HUDEP-2 (cell line): ENCODE results near the gene TFAP2C.
"Not testable (repeated sequence)": the region's sequence is repeated elsewhere in the genome, so short reads cannot be mapped to it uniquely, and the experiment has no call there.

ENCODE experiments used
- DNase-seq, 76 experiments: peaks; one replicate each; lab custom pipeline; 2025; ENCODE audit not compliant: unreplicated experiment in 76 of 76; lab: John Stamatoyannopoulos, UW

The TFAP2C gene

DNA sequence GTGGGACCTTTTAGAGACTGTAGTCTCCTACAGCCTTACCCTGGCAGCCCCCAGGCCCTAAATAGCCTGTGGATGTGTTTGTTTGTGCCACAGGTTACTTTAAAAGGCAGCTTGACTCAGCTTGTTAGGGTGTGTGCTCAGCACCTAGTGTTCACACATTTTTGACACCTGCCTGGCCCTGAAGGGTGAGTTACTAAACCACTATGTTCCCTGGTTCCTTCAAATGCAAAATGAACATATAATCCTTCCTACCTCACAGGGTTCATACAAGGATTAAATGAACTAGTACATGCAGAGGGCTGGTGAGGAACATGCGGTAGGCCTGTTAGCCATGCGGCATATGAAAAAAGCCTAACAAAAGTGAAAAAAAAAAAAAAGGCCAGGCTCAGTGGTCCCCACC, 14.9 kb upstream of the TFAP2C start:
- DNase-seq = no peak

DNA sequence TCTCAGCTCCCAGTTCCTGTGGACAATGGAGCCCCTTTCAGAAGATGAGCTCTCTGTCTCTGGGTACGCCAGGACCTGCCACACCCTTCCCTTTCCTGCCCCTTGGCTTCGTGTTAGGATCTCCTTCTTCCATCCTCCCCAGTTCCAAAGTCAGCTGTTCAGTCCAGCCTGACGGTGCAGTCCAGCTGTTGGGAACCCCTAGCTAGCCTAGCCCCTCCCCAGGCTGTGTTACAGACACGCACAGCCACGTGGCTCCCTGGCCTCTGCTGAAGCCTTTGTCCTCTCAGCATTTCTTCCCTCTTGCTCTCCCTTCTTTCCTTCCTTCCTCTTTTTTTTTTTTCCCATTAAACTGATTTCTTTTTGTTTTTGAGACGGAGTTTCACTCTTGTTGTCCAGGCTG, 12.4 kb upstream of the TFAP2C start:
- no peak for DNase-seq

DNA sequence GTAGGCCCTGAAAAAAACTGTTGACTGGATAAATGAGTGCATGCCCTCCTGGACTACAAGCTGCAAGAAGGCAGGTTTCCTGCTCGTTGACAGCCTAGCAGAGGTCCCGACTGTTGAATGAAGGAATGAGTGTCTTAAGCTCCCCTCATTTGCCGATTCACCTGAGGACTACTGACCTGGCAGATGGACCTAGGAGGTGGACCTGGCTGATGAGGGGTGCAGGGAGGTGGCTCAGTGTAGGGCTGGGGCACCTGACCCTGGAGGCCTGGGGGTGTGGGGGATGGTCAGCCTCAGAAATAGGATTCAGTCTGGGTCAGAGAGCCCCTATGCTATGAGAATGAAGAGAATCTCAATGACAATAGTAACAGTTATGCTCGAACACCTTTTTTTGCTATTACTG, 11.6 kb upstream of the TFAP2C start:
- DNase-seq = no peak

DNA sequence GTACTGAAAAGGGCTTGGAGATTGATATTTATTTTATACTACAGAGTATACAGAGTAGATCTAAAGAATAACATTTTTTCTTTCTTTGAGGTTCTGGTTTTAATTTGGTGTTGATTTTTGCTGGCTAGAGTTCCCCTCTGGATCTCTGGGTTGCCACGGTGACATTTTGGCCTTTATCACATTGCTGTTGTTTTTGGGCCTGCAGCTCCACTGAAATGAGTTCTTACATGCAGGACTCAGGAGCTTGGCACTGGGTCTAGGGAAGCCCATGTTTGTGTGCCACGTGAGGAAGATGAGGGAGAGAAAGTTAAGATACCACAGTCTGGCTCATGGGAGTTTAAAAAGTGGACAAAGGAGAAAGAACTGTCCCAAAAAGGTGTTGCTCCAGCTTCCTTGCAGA, 7.4 kb upstream of the TFAP2C start:
- DNase-seq = no peak

DNA sequence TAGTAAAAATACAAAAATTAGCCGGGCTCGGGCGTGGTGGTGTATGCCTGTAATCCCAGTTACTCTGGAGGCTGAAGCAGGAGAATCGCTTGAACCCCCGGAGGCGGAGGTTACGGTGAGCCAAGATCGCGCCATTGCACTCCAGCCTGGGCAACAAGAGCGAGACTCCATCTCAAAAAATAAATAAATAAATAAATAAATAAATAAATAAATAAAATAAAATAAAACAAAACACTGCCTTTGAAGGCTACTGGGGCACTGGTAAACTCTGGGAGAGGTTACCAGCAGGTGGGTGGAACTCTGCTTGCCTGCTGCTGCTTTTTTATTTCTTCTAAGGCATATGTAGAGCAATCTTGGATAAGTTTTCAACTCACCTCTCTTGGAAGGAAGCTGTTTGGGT, 5.2 kb upstream of the TFAP2C start:
- not testable (repeated sequence) for DNase-seq

DNA sequence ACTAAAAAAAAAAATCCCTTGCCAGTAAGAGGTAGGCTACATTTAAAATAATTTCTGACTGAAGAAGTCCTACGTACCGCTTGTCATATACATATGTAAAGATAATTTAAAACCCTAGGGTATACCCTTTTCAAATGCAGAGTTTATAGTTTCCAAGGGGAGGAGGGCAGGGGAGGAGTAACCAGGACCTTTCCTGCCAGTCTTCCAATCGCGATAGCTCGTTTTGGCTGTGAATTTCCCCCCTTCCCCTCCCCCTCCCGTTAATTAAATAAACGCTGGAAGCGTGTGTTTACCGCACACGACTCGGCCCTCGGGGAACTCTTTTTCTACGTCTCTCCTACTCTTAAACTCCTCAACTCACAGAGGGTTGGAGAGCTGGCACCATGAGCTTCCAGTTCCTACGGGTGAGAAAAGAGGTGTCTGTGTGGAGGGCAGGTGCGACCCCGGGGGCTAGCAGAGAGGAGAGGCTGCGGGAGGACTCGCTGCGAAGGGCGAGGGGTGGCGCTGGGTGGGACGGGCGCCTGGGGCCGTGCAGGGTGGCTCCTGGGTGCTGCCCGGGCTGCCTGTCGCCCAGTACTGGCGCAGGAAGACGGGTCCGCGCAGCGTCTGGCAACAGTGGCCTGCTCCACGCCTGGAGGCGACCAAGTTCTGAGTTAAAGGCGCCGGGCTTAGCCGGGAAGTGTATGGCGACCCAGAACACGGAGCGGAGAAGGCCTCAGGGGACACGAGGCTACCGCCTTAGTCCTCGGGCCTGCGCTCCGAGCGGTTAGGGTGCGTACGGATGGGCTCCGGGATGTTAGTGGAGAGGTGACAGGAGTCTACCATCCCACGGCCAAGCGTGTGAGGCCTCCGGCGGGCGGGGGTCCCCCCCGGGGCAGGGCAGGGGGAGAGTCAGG, 4.1 kb upstream of the TFAP2C start:
- DNase-seq = peak in 1 of 76 experiments; percentile 25

DNA sequence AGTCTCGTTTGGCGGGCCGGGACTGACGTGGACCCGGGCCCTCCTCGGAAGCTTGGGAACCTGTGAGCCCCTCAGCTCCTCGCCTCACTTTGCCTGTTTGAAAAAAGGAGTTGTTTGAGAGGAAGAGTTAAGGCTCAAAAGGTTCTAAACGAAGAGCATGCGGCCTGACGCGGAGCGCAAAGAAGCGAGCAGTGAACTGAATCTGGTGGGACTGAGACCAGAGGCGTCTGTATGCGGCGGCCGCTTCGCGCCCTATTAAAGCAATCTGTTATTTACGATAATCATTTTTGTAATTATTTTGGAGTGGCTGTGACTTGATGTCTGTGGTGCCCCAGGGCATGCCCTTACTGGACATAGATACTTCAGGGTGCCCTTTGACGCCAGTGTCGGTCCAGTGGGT, 3.3 kb upstream of the TFAP2C start:
- DNase-seq = no peak

DNA sequence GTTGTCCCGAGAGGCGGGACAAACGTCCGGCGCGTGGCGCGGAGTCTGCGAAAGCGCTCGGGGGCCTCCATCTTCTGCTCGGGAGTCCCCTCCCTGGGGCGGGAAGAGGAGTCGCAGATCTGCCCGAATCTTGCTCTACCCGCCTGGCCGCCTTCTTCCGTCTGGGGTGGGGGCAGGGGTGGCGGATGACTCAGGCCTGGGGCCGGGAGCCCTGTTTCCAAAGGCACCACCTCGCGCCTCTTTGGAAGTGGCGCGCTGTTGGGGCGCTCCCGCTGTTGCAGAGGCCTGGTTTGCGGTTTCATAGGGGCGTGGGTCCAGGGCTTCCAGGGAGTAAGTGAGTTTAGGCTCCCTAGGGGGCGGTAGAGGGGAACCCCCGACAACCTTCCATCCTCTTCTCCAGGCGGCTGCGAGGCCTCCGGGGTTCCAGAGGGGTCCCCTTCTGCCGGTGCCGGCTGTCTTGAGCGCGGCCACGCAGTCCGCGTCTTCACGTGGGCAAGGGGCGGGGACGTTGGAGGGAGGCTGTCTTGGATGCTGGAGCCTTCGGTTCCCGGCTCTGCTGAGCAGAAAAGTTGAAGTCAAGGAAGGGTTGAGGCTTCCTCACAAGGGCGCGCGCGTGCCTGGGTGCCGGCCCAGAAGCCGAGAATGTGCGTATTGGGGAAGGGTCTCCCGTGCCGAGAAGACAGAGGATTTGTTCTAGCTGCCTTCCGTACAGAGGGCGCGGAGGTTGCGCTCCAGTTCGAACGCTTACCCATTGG, 2.6 kb upstream of the TFAP2C start:
- DNase-seq = peak in 37 of 76 experiments; percentile 7 to 61 (median 29)

DNA sequence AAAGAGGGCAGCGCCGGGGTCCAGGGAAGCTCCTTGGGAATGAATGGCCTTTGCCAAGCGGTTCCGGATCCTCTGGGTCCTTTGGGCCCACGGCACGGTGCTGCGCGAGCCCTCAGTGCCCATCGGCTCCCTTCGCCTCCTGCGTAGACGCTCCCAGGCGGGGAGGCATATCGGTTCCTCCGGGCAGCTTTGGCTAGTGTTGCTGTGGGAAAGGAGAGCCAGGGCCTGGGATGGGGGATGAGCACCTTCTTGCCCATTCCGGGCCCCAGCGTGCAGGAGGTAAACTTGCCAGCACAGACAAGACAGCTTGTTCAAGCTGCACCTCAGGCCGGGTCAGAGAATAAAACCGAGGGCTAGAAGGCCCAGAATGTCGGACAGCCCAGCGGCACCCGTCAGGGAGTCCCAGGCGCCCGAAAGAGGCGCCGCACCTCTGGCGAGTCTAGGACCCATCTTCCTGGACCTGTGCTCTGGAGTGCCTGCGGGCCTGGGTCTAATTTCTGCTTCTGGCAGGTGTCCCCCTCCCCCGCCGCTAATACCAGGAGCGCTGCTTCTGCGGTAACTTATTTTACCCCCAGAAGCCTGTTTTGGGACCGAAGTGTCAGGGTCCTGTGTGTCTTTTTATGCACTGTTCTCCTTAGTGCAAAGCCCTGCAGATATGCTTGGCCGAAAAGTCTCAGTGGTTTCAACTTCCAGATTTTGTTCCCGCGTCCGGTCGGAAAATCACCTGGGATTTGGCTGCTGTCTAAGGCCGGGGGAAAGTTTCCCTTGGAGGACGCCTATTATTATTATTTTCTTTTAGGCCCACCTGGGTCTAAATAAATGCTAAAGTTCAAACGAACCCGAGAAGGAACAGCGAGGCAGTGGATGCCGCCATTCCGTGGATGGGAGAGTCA, 1.7 kb upstream of the TFAP2C start:
- peak in 2 of 76 experiments; percentile 4 to 17 for DNase-seq

DNA sequence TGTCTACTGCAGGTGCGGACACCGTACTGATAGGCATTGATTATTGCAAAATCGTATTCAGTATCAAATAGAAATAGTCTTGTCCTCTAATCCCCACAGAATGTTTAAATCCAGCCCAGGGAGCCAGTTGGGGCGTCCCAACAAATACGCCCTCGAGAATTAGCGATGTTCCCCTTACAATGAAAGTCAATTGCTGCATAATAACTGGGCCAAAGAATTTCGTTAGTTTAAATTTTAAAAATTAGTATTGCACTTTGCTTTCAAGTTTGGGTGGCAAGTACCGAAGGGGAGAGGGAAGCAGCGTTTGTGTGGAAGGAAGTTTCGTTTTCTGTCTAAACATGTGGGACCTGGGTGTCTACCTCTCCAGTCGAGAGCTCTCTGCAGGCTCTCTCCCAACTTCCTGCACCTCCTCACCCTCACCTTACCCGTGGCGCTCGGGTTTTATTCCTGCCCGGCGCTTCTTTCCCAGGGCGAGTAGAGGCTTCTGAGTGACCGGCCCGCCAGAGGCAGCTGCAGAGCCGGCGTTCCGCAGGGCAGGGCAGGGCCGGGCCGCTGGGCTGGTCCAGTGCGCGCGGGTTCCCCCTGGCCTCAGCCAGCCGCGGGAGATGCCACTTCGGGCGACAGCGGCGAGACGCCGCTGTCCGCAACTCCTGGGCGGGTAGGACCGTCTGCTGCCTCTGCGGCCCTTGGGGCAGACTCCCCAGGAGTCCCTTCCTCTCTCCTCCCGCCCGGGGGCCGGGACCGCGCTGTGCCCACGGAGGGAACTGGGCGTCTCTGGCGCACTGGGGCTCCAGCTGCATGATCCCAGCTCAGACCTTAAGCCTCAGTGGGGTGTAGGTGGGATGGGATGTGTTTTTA, 862 bp upstream of the TFAP2C start:
- peak in 2 of 76 experiments; percentile 7 to 35 for DNase-seq

DNA sequence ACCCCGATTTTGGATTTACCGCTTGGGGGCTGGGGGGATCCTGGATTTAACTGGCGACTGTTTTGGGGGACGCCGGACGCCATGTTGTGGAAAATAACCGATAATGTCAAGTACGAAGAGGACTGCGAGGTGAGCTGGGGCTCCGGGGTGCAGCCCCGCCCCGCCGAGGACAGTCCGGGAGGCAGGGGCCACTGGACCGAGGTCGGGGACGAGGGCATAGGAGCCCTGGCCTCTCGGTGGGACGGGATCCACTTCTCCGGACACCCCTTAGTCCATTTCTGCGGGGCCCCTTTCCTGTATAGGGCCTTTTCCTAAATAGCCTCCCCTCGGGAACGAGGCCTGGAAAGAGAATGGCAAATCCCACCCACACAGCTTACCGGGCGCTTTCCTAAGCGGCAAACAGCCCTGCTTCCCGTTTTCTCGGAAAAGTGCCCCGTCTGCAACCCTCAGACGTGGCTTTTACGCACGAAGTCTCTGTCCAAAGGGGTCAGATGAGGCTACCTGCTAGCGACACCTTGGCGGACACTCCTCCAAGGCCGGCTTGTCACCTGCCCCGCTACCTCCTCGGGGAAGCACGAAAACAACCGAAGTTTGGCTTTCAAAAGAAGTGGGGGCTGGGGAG, 469 bp downstream of the TFAP2C start:
- DNase-seq = no peak

DNA sequence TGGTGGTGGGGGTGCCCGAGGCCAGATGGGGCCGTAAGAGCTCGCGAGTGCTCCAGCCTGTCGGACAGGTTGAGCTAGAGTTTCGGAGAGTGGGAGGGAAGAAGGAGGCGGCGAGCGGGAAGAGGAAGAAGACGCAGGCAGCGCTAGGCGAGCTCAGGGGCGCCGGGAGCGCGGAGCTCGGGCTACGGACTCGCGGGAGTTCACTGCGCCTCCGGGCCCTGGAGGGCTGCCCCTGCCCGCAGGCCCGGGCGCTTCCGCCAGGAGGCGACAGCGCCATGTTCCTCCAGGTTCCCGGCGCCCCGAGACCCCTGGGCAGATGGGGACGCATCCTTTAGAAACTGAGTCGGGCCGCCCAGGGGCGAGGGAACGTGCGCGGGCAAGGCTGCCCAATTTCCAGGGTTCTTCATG, 984 bp downstream of the TFAP2C start:
- peak in 20 of 76 experiments; percentile 1 to 56 (median 18) for DNase-seq

DNA sequence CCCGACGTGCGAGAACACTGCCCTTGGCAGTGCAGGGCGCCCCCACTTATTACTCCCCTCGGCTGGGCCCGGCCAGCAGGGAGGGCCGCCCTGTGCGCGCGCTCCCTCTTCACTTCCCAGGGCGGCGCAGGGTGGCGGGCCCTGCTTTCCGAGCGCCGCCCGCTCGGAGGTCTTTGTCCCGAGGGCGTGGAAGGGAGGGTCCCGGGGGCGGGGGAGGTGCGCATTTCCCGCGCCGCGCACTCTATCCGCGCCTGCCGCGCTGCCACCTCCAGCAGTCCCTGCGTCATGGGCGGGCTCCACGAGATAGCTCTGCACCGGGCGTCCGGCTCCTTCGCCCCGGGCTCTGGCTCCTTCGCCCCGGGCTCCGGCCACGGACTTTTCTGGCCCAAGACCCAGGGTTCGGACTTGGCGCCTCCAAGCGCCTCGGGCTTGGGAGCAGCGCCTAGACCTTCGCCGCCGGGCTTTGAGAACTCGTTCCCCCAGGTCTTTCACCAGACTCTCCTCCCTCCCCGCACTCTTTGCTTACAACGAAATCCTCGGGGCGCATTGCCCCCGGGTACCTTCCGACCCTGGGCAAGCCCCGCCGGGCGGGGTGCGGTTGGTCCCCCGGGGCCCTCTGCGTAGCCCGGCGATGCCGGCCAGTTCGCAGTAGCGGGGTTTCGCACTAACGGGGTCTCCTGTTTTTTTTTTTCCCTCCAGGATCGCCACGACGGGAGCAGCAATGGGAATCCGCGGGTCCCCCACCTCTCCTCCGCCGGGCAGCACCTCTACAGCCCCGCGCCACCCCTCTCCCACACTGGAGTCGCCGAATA, 1.6 kb downstream of the TFAP2C start:
- DNase-seq = peak in 2 of 76 experiments; percentile 6 to 35

DNA sequence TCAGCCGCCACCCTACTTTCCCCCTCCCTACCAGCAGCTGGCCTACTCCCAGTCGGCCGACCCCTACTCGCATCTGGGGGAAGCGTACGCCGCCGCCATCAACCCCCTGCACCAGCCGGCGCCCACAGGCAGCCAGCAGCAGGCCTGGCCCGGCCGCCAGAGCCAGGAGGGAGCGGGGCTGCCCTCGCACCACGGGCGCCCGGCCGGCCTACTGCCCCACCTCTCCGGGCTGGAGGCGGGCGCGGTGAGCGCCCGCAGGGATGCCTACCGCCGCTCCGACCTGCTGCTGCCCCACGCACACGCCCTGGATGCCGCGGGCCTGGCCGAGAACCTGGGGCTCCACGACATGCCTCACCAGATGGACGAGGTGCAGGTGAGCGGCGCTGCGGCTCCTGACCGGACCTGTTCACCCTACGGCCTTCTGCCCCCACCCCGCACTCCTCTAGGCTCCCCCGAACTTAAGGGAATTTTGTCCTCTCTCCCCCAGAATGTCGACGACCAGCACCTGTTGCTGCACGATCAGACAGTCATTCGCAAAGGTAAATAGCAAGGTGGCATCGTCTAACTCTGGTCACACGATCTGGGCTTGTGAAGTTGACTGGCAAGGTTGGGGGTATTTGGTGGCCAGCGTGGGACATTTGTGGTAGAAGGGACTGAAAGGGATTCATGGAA, 2.3 kb downstream of the TFAP2C start:
- no peak for DNase-seq

DNA sequence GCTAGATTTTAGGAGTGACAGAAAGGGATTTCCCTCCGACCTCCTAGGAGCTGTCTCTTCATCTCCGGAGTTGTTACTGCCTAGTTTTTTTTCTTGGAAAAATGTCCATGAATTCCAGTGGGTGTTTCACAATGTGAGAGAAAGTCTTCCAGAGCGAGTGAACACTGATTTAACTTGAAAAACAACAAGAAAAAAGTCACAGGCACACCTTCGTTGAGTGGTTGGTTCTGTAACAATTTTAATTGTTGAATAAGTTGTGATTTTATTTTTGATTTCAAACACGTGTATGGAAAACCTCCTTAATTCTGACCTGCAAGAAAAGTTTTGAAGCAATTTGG, 2.9 kb downstream of the TFAP2C start:
- no peak for DNase-seq

DNA sequence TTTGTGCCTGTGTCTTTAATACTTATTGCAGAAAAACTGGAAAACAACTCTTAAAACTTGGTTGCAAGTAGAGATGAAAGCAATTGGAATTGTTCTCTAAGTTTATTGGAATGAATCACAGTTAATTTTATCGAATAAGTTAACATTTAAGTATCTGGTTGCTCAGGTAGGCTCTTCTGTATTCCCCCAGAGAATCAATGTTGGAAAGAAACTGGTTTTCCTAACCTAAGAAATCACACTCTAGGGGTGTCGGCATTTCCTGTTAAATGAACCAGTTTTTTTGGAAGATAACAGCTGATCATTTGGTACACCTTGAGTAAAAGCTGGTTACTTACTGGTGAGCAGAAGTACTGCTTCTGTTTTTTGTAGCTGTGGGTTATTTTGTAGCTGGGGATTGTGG, 5.2 kb downstream of the TFAP2C start:
- DNase-seq = no peak

DNA sequence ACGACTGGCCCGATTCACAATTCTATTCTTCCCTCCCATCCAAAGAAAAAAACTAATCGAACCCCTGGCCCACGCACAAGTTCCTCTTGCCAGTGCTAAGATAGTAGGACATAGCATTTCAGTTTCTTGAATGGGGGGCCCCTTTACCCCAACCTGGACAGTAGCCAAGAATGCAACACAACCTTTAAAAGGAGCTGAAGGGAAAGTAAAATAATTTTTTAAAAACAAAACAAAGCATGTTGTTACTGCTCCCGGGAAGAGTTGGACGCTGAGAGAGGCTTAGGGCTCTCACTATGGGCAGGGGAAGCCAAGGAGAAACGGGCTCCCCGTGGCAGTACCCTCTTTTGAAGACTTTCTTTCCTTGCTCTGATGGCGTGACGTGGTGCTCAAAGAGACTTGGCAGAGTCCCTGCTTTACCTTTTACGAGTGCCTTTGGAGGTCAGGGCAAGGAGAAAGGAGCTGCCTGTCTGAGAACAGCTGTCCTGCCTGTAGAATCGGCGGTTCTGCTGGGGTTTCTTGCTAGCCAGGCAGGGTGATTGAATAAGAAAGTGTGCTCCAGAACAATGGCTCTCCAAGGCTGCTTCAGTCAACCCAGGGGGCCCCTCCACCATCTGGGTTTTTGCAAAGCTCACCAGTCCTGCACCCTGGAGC, 5.8 kb downstream of the TFAP2C start:
- no peak for DNase-seq

DNA sequence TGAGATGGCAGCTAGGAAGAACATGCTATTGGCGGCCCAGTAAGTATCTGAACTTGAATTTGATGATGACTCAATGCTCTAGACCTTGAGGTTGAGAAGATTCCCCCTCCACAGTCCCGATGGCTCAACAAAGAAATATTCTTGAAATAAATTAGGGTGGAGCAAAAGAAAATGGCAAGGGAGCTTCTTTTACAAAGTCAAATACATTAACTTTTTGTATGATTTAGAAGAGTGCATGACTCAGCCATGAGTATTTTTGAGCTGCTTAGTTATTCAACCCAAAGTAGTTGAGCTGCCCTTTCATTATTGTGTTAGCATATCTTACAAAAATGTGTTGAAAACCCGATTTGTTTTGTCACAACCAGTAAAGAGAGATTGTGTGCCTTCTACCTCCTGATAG, 7.6 kb downstream of the TFAP2C start:
- DNase-seq = no peak
